ENCODE data around the gene RNASEH2B. TPM values are rescaled to one million over a fixed set of nuclear protein-coding genes. Genes with fewer than 3 reads are reported as not detected.

The RNASEH2B gene
- total and polyA plus RNA-seq, 2 experiments from 2014 or later, result 39.0 to 64.8 TPM

GRCh38 chr13:50932091-50932490 lies 22.5 kb downstream of the RNASEH2B start:
- Histone ChIP-seq H3K4me3 (no peak overlapping the region), H3K27ac (ENCODE audit: low read depth) (no peak overlapping the region), H3K9me2 (ENCODE audit: insufficient read depth) (no peaks in the 10 kb centered on the region; the same call in 1 of the 2 replicates), H3K4me2 (no peak overlapping the region), H2AFZ (no peak overlapping the region), H3K36me3 (ENCODE audit: insufficient read depth) (no peaks in the 10 kb centered on the region), H3K4me1 (ENCODE audit: insufficient read depth) (0 out of 2 replicates have a peak, but pooled peaks cover 3% of the 10 kb centered on the region), H3F3A (replicated peaks; ENCODE audit: low read depth) (no peaks in the 10 kb centered on the region), H4K20me1 (replicated peaks; ENCODE audit: insufficient read depth) (no peaks in the 10 kb centered on the region), H3K27me3 (ENCODE audit: insufficient read depth) (no peaks in the 10 kb centered on the region), H3K79me2 (replicated peaks; ENCODE audit: insufficient read depth) (no peaks in the 10 kb centered on the region)
- H3K9me3 Mint-ChIP-seq, result no peaks in the 10 kb centered on the region
- no peaks in the 10 kb centered on the region for H3K27me3 Mint-ChIP-seq (ENCODE audit: insufficient read depth, low read depth, poor library complexity)
- TF ChIP-seq ETS1 (IDR thresholded peaks at IDR 0.05), result no peak
- TF ChIP-seq REST (IDR thresholded peaks at IDR 0.05; ENCODE audit: unreplicated experiment), result no peak
- TF ChIP-seq EZH2phosphoT487 (IDR thresholded peaks at IDR 0.05; ENCODE audit: unreplicated experiment), result no peak
- no peak for TF ChIP-seq CTCF (conservative IDR thresholded peaks at IDR 0.05; ENCODE audit: low read depth in 2 of 2)
- TF ChIP-seq ZNF114 (CRISPR knock-in tag; IDR thresholded peaks at IDR 0.05), result no peak
- TF ChIP-seq ZNF462 (CRISPR knock-in tag; IDR thresholded peaks at IDR 0.05), result no peak
- no peak for TF ChIP-seq JUNB (IDR thresholded peaks at IDR 0.05; ENCODE audit: unreplicated experiment)
- TF ChIP-seq NANOG (IDR thresholded peaks at IDR 0.05; ENCODE audit: borderline replicate concordance), result no peak
- no peak for TF ChIP-seq CREB1 (CRISPR knock-in tag; IDR thresholded peaks at IDR 0.05; ENCODE audit: low read depth)
- TF ChIP-seq POLR2AphosphoS5 (IDR thresholded peaks at IDR 0.05; ENCODE audit: low read depth), result no peak
- no peak for TF ChIP-seq ZNF331 (CRISPR knock-in tag; IDR thresholded peaks at IDR 0.05; ENCODE audit: low read depth)
- no peak for TF ChIP-seq EZH2 (IDR thresholded peaks at IDR 0.05; ENCODE audit: low read depth, unreplicated experiment)
- TF ChIP-seq STAT1 (IDR thresholded peaks at IDR 0.05; ENCODE audit: unreplicated experiment), result no peak
- no peak overlapping the region for H3K27ac Mint-ChIP-seq
- peaks cover 21% of the 10 kb centered on the region for H3K36me3 Mint-ChIP-seq (ENCODE audit: low read depth)
- H3K4me1 Mint-ChIP-seq, result peaks cover 19% of the 10 kb centered on the region
- DNase-seq (ENCODE audit: low spot score), result no peak
- no peak overlapping the region for H3K4me3 Mint-ChIP-seq
- no peak for ATAC-seq

Data from GM23338 (cell line).